ENCODE results near the gene XRN1. TPM values are rescaled to one million over a fixed set of nuclear protein-coding genes. Genes with fewer than 3 reads are reported as not detected.

Gene XRN1
- total RNA-seq, 6 donors from 2014 or later: 34.1 to 60.5 (median 38.4) TPM

- 96 to 100% methylated on average over 1 of the region's 1 CpG for whole genome bisulfite sequencing, 2 donors
- TF ChIP-seq POLR2A (IDR thresholded peaks at IDR 0.05) (no peak), CTCF (IDR thresholded peaks at IDR 0.05) (no peak), EP300 (IDR thresholded peaks at IDR 0.05) (no peak), POLR2AphosphoS5 (IDR thresholded peaks at IDR 0.05) (no peak)
- H3K4me3 ChIP-seq: no peak overlapping the region
Observed at GRCh38 chr3:142274908-142275307, 172.9 kb downstream of the XRN1 start.

GRCh38 chr3:142273501-142273900 is 174.3 kb downstream of the XRN1 start:
- ATAC-seq (ENCODE audit: low FRiP score in 2 of 2): no peak
- peaks cover 3 to 22% (median 9%) of the 10 kb centered on the region in 4 donors for H3K4me1 ChIP-seq
- TF ChIP-seq POLR2A (IDR thresholded peaks at IDR 0.05) (no peak), CTCF (IDR thresholded peaks at IDR 0.05) (no peak), POLR2AphosphoS5 (IDR thresholded peaks at IDR 0.05) (no peak), EP300 (IDR thresholded peaks at IDR 0.05) (no peak)
- H3K4me3 ChIP-seq: no peak overlapping the region
- no peaks in the 10 kb centered on the region for H3K36me3 ChIP-seq
- no peaks in the 10 kb centered on the region for H3K27me3 ChIP-seq
- no peak overlapping the region for H3K27ac ChIP-seq
- H3K9me3 ChIP-seq: no peaks in the 10 kb centered on the region
- DNase-seq: no peak

More at GRCh38 chr3:142274908-142275307, 172.9 kb downstream of the XRN1 start:
- ATAC-seq (ENCODE audit: low FRiP score in 2 of 2): no peak
- Histone ChIP-seq H3K9me3 (no peaks in the 10 kb centered on the region), H3K4me1 (peaks cover 3 to 25% (median 11%) of the 10 kb centered on the region in 4 donors), H3K27ac (no peak overlapping the region), H3K36me3 (no peaks in the 10 kb centered on the region), H3K27me3 (no peaks in the 10 kb centered on the region)
- no peak for DNase-seq

GRCh38 chr3:142272200-142272891 is 175.5 kb downstream of the XRN1 start:
- Histone ChIP-seq H3K27me3 (no peaks in the 10 kb centered on the region), H3K9me3 (no peaks in the 10 kb centered on the region), H3K4me3 (no peak overlapping the region), H3K36me3 (no peaks in the 10 kb centered on the region), H3K4me1 (peaks cover 3 to 21% (median 9%) of the 10 kb centered on the region in 4 donors), H3K27ac (no peak overlapping the region)
- 85 to 90% methylated on average over 8 of the region's 8 CpGs for WGBS, 2 donors
- ATAC-seq (ENCODE audit: low FRiP score in 2 of 2): no peak
- DNase-seq: no peak
- TF ChIP-seq POLR2AphosphoS5 (IDR thresholded peaks at IDR 0.05) (no peak), EP300 (IDR thresholded peaks at IDR 0.05) (no peak), CTCF (IDR thresholded peaks at IDR 0.05) (no peak), POLR2A (IDR thresholded peaks at IDR 0.05) (no peak)

GRCh38 chr3:142270407-142270806 is 177.4 kb downstream of the XRN1 start:
- Histone ChIP-seq H3K27ac (peak overlapping the region in 1 of 4 donors; percentile 24), H3K4me3 (no peak overlapping the region), H3K36me3 (no peaks in the 10 kb centered on the region), H3K4me1 (peaks cover 0 to 5% (median 3%) of the 10 kb centered on the region in 4 donors), H3K9me3 (no peaks in the 10 kb centered on the region), H3K27me3 (no peaks in the 10 kb centered on the region)
- 60 to 80% methylated on average over 3 of the region's 3 CpGs for WGBS, 2 donors
- ATAC-seq (ENCODE audit: low FRiP score in 2 of 2) (peak in 1 of 2 donors; percentile 53), DNase-seq (peak in 1 of 2 donors; percentile 28)
- TF ChIP-seq CTCF (IDR thresholded peaks at IDR 0.05) (no peak), POLR2A (IDR thresholded peaks at IDR 0.05) (no peak), EP300 (IDR thresholded peaks at IDR 0.05) (no peak), POLR2AphosphoS5 (IDR thresholded peaks at IDR 0.05) (no peak)

GRCh38 chr3:142269767-142270166 is 178.1 kb downstream of the XRN1 start:
- Histone ChIP-seq H3K4me3 (no peak overlapping the region), H3K9me3 (no peaks in the 10 kb centered on the region), H3K36me3 (no peaks in the 10 kb centered on the region), H3K27ac (no peak overlapping the region), H3K27me3 (no peaks in the 10 kb centered on the region), H3K4me1 (peaks cover 0 to 3% (median 0%) of the 10 kb centered on the region in 4 donors)
- WGBS, 2 donors: 47 to 61% methylated on average over 1 of the region's 1 CpG
- ATAC-seq (ENCODE audit: low FRiP score in 2 of 2) (no peak), DNase-seq (no peak)
- no peak for TF ChIP-seq POLR2AphosphoS5 (IDR thresholded peaks at IDR 0.05)
- TF ChIP-seq CTCF (IDR thresholded peaks at IDR 0.05): no peak
- TF ChIP-seq EP300 (IDR thresholded peaks at IDR 0.05): no peak
- no peak for TF ChIP-seq POLR2A (IDR thresholded peaks at IDR 0.05)
